CD14-positive monocyte (primary cell): Measurements from ENCODE around the gene CAPN6. TPM values are rescaled to one million over a fixed set of nuclear protein-coding genes. Genes with fewer than 3 reads are reported as not detected.

Source experiments
- DNase-seq, 3 donors: peaks; one replicate each; pipeline ENCODE4 v3.0.0-alpha.2; 2011 to 2022
- H2AFZ ChIP-seq: 2 replicates; pipeline ENCODE4 v1.6.0; 2012; ENCODE audit warnings: mild to moderate bottlenecking, low read depth, low read length, inconsistent platforms; ENCODE audit not compliant: insufficient read depth, poor library complexity, severe bottlenecking
- H3K27ac ChIP-seq, 2 donors: 1 replicate in 1 of 2; 2 replicates in 1 of 2; pipeline ENCODE4 v1.5.1; 2012 to 2013; ENCODE audit warnings: low read length in 2 of 2, control low read depth in 1 of 2, inconsistent platforms in 1 of 2, low read depth in 1 of 2, mild to moderate bottlenecking in 1 of 2
- H3K27me3 ChIP-seq, 2 donors: one replicate each; pipeline versions ENCODE4 v1.6.0 to v1.6.1; 2011 to 2013; ENCODE audit warnings: low read length in 2 of 2; ENCODE audit not compliant: control insufficient read depth in 2 of 2, insufficient read depth in 2 of 2
- H3K36me3 ChIP-seq, 2 donors: replicated peaks in 1 of 2; 1 replicate in 1 of 2; 2 replicates in 1 of 2; pipeline versions ENCODE4 v1.5.1 to v1.6.1; 2012 to 2013; ENCODE audit warnings: low read length in 2 of 2, control low read depth in 1 of 2, inconsistent platforms in 1 of 2, mild to moderate bottlenecking in 1 of 2; ENCODE audit not compliant: insufficient read depth in 2 of 2, control insufficient read depth in 1 of 2
- H3K4me1 ChIP-seq, 2 donors: 1 replicate in 1 of 2; 2 replicates in 1 of 2; pipeline versions ENCODE4 v1.5.1 to v1.6.1; 2012 to 2013; ENCODE audit warnings: low read length in 2 of 2, control low read depth in 1 of 2, inconsistent platforms in 1 of 2, mild to moderate bottlenecking in 1 of 2, moderate library complexity in 1 of 2; ENCODE audit not compliant: insufficient read depth in 2 of 2, control insufficient read depth in 1 of 2
- H3K4me2 ChIP-seq: replicated peaks from 2 replicates; pipeline ENCODE3; 2012; ENCODE audit warnings: low read length, moderate library complexity, mild to moderate bottlenecking; ENCODE audit not compliant: poor library complexity, severe bottlenecking; ENCODE audit errors: extremely low read depth
- H3K4me3 ChIP-seq, 3 experiments: fragments of 200-600 bp in 1 of 3; sonication (generic) in 1 of 3; replicated peaks in 1 of 3; 1 replicate in 2 of 3; 2 replicates in 1 of 3; pipeline ENCODE4 v1.5.1; 2011 to 2013; ENCODE audit warnings: low read length in 3 of 3, mild to moderate bottlenecking in 3 of 3, control low read depth in 2 of 3, low read depth in 2 of 3, inconsistent platforms in 1 of 3, moderate library complexity in 1 of 3
- H3K79me2 ChIP-seq: 2 replicates; pipeline ENCODE4 v1.6.0; 2012; ENCODE audit warnings: mild to moderate bottlenecking, control low read depth, inconsistent platforms, low read length, moderate library complexity; ENCODE audit not compliant: insufficient read depth
- H3K9ac ChIP-seq: 2 replicates; pipeline ENCODE4 v1.6.0; 2017; ENCODE audit warnings: low read length, mild to moderate bottlenecking; ENCODE audit not compliant: insufficient read depth, poor library complexity, severe bottlenecking
- H3K9me3 ChIP-seq, 2 donors: replicated peaks in 1 of 2; 1 replicate in 1 of 2; 2 replicates in 1 of 2; pipeline versions ENCODE4 v1.5.1 to v1.6.1; 2012 to 2013; ENCODE audit warnings: low read length in 2 of 2, control low read depth in 1 of 2; ENCODE audit not compliant: control insufficient read depth in 1 of 2, insufficient read depth in 1 of 2
- H4K20me1 ChIP-seq: 2 replicates; pipeline ENCODE4 v1.6.0; 2012; ENCODE audit warnings: mild to moderate bottlenecking, low read length, control low read depth, moderate library complexity; ENCODE audit not compliant: insufficient read depth
- H3K27ac Mint-ChIP-seq, 7 donors: one replicate each; pipeline ENCODE4 v1.8.0; 2020; ENCODE audit warnings: mild to moderate bottlenecking in 7 of 7, mixed read lengths in 7 of 7, moderate library complexity in 6 of 7, inconsistent platforms in 2 of 7
- H3K27me3 Mint-ChIP-seq, 3 donors: one replicate each; pipeline ENCODE4 v1.8.0; 2021 to 2022; ENCODE audit warnings: low read depth in 3 of 3, mild to moderate bottlenecking in 3 of 3, mixed read lengths in 3 of 3, moderate library complexity in 3 of 3, inconsistent platforms in 1 of 3
- H3K36me3 Mint-ChIP-seq, 2 donors: one replicate each; pipeline ENCODE4 v1.8.0; 2020; ENCODE audit warnings: mixed read lengths in 2 of 2, inconsistent platforms in 1 of 2, mild to moderate bottlenecking in 1 of 2
- H3K4me1 Mint-ChIP-seq: one replicate; pipeline ENCODE4 v1.8.0; 2020; ENCODE audit warnings: mild to moderate bottlenecking, mixed read lengths
- H3K4me3 Mint-ChIP-seq, 2 donors: one replicate each; pipeline ENCODE4 v1.8.0; 2020; ENCODE audit warnings: mild to moderate bottlenecking in 2 of 2, mixed read lengths in 2 of 2, moderate library complexity in 1 of 2
- H3K9me3 Mint-ChIP-seq, 7 donors: one replicate each; pipeline ENCODE4 v1.8.0; 2020 to 2022; ENCODE audit warnings: mixed read lengths in 7 of 7, mild to moderate bottlenecking in 6 of 7, moderate library complexity in 6 of 7, inconsistent platforms in 2 of 7
- CTCF ChIP-seq: fragments of 200-600 bp; IDR thresholded peaks from one replicate; pipeline ENCODE4 v1.8.0; 2022; ENCODE audit warnings: antibody characterized with exemption, mild to moderate bottlenecking
- WGBS: methylation state at CpG from one replicate; pipeline ENCODE4 v1.1.5; 2013; ENCODE audit warnings: missing lambda C conversion rate; ENCODE audit not compliant: insufficient coverage; 5-methylcytosine and 5-hydroxymethylcytosine counted together
- intact Hi-C, 2 donors: fragments of 100-400 bp; cut with micrococcal nuclease; formaldehyde crosslinking; loops; one replicate each; pipeline versions ENCODE4 v1.15.0 to v1.15.1; 2023
- polyA plus RNA-seq, 3 donors: library from polyadenylated mRNA; depleted of rRNA in 1 of 3; unstranded in 2 of 3; stranded (reverse) in 1 of 3; fragments of 300-500 nt in 2 of 3; fragments of >200 nt in 1 of 3; fragmentation: Illumina TruSeq in 2 of 3; gene quantifications; 1 replicate in 2 of 3; 2 replicates in 1 of 3; pipeline ENCODE4 v1.2.3, GENCODE V29; 2012 to 2021

Gene CAPN6
- polyA plus RNA-seq, 3 donors, result not detected

GRCh38 chrX:111254896-111255693 lies 15.2 kb downstream of the CAPN6 start:
- no peak overlapping the region for H3K27ac Mint-ChIP-seq

GRCh38 chrX:111244235-111244750 lies 26.0 kb downstream of the CAPN6 start:
- Histone ChIP-seq H3K4me2 (no peak overlapping the region), H3K79me2 (no peaks in the 10 kb centered on the region), H3K4me3 (no peak overlapping the region), H3K27ac (no peak overlapping the region), H3K27me3 (no peaks in the 10 kb centered on the region), H4K20me1 (no peaks in the 10 kb centered on the region), H2AFZ (no peak overlapping the region), H3K4me1 (no peaks in the 10 kb centered on the region), H3K9ac (no peak overlapping the region), H3K36me3 (no peaks in the 10 kb centered on the region), H3K9me3 (no peaks in the 10 kb centered on the region)
- DNase-seq, result no peak
- Mint-ChIP-seq H3K4me1 (no peaks in the 10 kb centered on the region), H3K27ac (no peak overlapping the region), H3K9me3 (no peaks in the 10 kb centered on the region), H3K36me3 (no peaks in the 10 kb centered on the region), H3K27me3 (peaks cover 0 to 13% (median 4%) of the 10 kb centered on the region in 3 donors), H3K4me3 (no peak overlapping the region)
- TF ChIP-seq CTCF, result no peak
- intact Hi-C loops, result no loop called here
- WGBS, result no CpG with 5 or more reads among the region's 2 CpGs

More at GRCh38 chrX:111254896-111255693, 15.2 kb downstream of the CAPN6 start:
- H3K4me3 ChIP-seq, result no peak overlapping the region
- H3K4me1 Mint-ChIP-seq, result no peaks in the 10 kb centered on the region
- H3K9me3 ChIP-seq, result no peaks in the 10 kb centered on the region
- intact Hi-C loops, result no loop called here
- H3K27me3 Mint-ChIP-seq, result peaks cover 0 to 6% (median 3%) of the 10 kb centered on the region in 3 donors
- H3K4me1 ChIP-seq, result no peaks in the 10 kb centered on the region
- no peaks in the 10 kb centered on the region for H3K9me3 Mint-ChIP-seq
- H3K27ac ChIP-seq, result no peak overlapping the region
- no peak overlapping the region for H3K4me2 ChIP-seq
- H3K36me3 ChIP-seq, result no peaks in the 10 kb centered on the region
- DNase-seq, result no peak
- no peak overlapping the region for H3K4me3 Mint-ChIP-seq
- TF ChIP-seq CTCF, result no peak
- H2AFZ ChIP-seq, result no peak overlapping the region
- no peaks in the 10 kb centered on the region for H3K27me3 ChIP-seq
- WGBS, result no CpG with 5 or more reads among the region's 7 CpGs
- H3K79me2 ChIP-seq, result no peaks in the 10 kb centered on the region
- no peaks in the 10 kb centered on the region for H4K20me1 ChIP-seq
- no peak overlapping the region for H3K9ac ChIP-seq
- H3K36me3 Mint-ChIP-seq, result no peaks in the 10 kb centered on the region
